GM18907 (cell line): ENCODE measurements around the gene RRP7A.
"Not testable (repeated sequence)": the region's sequence is repeated elsewhere in the genome, so short reads cannot be mapped to it uniquely, and the experiment has no call there.

Experiments
- ATAC-seq: cut with Tn5 transposase; IDR thresholded peaks from one replicate; pipeline ENCODE4 v1.9.1; 2021; ENCODE audit warnings: mild to moderate bottlenecking, moderate library complexity; ENCODE audit not compliant: unreplicated experiment

RRP7A gene

DNA sequence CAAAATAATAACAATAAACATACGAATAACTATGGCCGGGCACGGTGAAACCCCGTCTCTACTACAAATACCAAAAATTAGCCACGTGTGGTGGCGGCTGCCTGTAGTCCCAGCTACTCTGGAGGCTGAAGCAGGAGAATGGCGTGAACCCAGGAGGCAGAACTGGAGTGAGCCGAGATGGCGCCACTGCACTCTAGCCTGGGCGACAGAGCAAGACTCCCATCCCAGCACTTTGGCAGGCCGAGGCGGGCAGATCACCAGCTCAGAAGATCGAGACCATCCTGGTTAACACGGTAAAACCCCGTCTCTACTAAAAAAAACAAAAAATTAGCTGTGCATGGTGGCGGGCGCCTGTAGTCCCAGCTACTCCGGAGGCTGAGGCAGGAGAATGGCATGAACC is 17.0 kb upstream of the RRP7A start:
- ATAC-seq, result not testable (repeated sequence)

DNA sequence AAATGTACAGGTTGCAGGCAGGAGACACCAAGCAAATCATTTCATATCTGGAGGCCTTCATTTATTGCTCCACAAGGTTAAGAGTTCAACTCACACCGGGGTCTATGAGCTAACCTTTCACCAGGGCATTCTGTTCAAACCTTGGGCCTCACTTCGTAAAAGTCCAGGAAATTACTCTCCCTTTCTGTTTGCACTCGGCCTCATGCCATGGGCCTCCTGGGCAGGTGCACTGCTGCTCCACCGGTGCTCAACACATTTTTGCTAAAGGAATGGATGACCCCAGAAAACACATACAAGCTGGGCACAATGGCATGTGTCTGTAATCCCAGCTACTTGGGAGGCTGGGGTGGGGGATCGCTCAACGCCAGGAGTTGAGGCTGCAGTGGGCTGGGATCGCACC is 16.6 kb upstream of the RRP7A start:
- no peak for ATAC-seq

DNA sequence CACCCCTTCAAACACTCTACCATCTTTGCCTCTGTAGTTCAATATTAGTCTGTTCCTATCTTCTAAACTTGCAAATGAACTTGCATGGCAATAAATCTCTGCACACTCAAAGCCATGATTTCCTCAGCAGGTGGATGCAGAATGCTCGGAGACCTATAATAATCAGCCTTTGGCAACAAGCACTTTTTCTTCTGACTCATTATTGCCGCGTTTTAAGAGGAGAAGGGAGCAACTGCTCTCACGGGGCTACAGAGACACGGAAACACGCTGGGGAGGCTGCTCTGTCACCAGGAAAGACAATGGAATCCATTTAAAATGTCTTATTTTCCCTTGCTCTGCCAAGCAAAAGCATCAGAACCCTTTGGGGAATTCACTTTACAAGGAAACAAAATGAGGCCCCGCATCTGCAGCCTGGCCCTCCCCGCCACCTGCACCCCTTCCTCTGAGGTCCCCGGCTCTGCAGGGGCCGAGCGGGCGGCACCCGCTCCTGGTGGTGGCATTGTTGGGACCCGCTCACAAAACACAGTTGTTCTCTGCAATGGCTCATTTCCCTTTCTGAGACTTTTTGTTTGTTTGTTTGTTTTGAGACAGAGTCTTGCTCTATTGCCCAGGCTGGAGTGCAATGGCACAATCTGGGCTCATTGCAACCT is 15.6 kb upstream of the RRP7A start:
- not testable (repeated sequence) for ATAC-seq

DNA sequence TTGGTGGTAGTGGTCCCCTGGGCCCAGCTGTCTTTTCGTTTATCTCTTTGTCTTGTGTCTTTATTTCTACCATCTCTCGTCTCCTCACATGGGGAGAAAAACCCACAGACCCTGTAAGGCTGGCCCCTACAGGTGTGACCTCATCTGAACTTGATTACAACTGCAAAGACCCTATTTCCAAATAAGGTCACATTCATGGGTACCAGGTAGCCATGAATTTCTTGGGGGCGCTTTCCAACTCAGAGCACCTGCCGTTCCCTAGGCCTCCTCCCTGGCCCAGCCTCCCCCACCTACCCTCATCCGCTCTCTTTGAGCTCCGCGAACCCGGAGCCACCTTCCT is 14.0 kb upstream of the RRP7A start:
- no peak for ATAC-seq

DNA sequence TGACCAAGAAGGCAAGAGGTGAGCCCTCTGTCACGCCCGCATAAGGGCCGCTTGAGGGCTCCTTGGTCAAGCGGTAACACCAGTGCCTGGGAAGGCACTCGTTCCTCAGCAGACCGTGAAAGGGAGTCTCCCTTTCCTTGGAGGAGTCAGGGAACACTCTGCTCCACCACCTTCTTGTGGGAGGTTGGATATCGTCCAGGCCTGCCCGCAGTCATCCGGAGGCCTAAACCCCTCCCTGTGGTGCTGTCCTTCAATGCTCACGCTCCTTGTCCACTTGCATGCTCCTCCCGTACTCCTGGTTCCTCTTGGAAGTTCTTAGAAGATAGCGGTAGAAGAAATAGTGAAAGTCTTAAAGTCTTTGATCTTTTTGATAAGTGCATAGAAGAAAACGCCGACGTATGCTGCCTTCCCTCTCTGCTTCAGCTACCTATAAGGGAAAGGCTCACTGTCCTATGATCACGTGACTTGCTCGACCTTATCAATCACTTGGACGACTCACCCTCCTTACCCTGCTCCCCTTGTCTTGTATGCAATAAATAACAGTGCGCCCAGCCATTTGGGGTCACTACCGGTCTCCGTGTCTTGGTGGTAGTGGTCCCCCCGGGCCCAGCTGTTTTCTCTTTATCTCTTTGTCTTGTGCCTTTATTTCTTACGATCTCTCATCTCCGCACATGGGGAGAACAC is 11.9 kb upstream of the RRP7A start:
- ATAC-seq, result not testable (repeated sequence)

DNA sequence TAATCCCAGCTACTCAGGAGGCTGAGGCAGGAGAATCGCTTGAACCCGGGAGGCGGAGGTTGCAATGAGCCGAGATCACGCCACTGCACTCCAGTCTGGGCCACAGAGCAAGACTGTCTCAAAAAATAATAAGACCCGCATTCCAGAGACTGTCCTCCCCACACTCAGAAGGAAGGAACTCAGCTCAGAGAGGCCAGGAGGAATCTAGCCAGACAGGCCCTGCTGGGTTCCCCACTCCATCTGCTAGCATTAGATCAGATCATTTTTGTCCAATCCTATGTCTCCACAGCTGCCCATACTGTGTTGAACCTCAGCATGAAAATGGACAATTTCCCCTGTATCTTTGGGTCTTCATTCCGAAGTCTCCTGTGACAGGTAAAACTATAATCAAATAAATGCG is 9.8 kb upstream of the RRP7A start:
- ATAC-seq, result not testable (repeated sequence)

DNA sequence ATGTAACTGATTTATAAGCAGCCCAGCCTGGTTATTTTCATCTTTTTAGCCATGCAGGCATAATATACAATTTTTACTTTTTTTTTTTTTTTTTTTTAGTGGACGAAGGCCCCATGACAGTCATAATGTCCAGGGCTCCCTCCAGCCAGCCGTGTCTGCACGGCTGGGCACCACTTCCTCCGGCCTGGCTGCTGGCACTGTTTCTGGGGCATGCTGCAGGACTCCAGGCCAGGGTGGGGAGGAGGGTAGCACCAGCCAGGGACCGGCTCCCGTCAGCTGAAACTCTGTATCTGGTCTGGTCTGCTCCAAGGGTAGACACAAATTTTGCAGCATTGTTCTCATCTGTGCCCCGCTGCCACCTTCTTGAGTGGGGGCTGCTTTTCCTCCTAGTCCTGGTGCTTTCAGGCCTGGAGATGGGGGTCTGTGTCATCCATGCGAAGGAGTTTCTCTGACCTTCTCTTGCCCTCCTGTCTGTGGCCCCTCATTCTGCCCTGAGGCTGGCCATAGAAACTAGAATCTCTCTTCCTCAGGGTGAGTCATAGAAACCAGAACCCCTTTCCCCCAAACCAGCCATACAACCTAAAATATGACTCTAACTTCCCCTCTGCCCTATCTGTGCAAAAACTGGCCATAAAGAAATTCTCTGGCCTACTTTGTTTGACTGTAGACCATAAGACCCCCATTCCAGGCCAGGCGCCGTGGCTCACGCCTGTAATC is 9.2 kb upstream of the RRP7A start:
- ATAC-seq, result peak; percentile 67

DNA sequence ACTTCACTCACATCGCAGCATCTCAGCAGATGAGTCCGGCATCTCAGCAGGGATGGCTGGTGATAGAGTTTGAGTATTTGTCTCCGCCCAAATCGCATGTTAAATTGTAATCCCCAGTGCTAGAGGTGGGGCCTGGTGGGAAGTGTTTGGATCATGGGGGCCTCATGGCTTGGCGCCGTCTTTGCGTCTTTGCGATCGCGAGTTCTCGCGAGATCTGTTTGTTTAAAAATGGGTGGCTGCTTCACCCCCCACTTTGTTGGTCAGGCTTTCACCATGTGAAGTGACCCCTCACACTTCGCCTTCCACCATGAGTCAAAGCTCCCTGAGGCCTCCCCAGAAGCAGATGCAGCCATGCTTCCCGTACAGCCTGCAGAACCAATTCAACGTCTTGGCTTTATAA is 3.0 kb upstream of the RRP7A start:
- ATAC-seq, result no peak

DNA sequence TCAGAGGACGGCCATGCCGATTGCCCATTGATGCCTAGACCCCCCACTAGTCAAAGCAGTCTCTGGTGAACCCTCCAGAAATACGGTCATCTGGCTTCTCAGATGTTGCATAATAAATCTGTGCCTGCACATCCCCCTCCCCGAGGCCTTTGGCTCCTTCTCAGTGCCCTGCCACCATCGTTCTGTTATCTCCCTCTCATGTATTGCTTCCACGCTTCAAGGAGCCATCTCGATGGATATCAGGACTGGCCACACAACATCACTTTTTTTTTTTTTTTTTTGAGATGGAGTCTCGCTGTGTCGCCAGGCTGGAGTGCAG is 1.6 kb upstream of the RRP7A start:
- ATAC-seq, result no peak

DNA sequence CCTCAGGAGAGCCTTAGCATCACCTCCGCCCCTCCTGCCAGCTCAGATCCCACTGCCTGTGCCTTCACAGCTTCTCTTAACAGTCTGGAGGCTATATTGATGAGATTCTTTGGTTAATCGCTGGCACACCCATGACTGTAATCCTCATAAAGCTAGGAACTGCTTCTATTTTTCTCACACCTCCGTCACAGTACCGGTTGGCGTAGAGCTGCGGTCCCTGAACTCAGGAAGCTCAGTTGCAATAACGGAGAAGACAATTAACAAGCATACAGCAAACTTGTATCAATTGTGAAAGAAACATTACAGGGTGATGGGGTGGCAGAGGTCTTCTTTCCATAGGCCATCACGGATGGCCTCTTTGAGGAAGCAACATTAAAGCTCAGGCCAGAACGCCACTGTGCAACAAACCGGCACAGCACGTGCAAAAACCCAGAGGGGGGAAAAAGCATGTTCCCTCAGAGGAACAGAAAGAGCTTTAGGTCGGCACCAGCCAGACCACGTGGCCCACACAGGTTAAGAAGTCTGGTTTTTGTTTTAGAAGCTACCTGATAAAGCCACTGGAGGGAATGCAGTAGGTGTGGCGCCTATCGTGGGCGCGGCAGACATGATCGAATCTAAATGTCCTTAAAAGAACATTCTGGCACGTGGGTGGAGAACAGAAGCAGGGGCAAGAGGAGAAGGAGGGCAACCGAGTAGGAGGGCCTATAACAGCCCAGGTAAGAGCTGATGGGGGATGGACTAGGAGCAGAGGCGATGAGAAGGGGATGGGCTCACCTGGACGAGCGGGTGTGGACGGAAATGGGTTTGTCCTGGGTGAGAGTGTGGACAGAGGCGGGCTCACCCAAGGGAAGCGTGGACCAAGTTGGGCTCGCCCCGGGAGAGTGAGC is 715 bp downstream of the RRP7A start:
- peak; percentile 11 for ATAC-seq

DNA sequence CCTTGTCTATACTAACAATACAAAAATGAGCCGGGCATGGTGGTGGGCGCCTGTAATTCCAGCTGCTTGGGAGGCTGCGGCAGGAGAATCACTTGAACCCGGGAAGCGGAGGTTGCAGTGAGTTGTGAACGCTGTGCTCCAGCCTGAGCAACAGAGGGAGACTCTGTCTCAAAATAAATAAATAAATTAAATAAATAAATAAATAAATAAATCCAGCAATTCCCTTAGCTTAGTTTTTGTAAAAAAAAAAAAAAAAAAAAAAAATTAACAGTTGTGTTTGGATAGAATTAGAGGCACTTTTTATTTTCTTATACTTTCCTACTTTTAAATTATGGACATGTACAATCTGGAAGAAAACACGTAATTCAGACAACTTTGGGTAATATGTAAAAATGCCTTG is 2.5 kb downstream of the RRP7A start:
- not testable (repeated sequence) for ATAC-seq

DNA sequence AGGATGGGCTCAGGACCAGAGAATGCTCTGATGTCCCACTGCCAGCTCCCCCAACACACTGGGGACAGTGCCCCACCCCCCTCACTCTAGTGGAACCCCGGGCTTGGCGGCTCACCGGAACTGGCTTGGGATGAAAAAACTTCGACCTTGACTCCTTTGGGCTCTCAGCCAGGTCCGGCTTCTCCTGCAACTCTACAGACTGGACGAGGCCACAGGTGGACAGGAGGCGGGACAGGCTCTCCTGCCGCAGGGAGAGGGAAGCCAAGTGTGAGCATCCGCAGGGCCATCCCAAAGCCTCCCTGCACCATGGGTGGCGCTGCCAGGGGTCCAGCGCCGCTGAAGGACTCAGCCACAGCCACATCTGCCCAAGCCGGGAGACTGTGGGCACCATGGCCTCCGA is 3.7 kb downstream of the RRP7A start:
- ATAC-seq, result no peak

DNA sequence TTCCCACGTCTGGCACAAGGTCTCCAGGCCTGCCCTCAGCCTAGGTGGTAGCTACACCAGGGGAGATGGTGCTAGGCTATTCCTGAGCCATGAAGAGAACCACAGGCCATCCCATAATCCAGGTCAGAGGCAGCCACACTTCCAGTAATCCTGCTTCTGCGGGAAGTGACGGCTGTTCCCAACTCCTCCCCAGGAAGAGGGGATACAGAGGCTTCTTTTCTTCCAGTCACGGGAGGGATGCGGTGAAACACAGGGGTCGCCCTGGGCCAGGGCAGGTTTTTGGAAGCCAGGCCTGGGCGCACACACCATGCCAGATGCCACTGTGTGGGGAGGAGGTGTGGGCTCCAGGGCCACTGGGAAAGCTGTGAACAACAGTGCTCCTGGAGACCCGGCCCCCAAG is 4.3 kb downstream of the RRP7A start:
- ATAC-seq, result not testable (repeated sequence)

DNA sequence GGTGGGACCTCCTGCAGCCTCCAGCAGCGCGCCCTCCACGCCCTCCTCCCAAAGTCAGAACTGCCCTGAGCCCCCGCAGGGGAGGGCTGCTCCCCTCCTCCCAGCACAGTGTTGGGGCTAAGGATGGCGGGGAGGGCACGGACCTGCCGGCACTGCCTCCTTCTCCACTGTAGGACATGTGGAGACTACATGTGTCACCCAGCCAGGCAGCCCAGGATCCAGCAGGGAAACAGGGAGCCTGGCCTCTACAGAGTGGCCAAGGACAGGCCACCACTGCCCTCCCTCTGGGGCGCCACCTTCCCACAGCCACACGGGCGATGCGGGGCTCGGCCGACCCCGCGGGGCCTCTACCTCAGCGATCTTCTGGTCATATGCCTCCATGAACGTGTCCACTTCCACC is 5.3 kb downstream of the RRP7A start:
- ATAC-seq, result not testable (repeated sequence)

DNA sequence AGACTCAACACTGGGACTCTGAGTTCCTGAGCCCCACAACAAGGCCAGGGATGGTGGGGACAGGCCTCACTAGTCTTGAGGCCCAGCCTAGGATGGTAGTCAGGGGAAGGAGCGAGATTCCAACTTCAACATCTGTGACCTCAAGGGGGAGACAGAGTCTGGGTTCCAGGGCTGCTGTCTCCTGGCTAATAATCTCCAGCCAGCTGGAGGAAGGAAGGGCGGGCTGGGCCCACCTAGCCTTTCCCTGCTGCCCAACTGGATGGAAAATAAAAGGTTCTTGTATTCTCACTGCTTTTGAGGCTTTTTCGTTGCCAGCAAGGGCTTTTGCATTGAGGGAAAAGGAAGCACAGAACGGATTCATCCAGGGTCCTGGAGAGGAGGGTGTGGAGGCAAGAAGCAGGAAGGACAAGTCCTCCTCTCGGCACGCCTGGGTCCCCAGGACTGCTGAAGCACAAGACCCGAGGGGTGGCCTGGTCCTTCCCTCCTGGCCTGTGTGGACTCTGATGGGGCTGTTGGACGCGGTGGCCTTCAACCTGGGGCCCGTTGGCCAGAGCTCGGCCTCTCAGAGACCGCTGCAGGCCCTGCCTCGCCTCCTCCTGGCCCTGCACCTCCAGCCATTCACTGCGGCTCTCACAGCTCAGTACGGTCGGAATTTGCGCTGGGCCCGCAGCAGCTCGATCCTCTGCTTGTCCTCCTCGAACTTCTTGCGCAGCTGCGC is 7.2 kb downstream of the RRP7A start:
- ATAC-seq, result not testable (repeated sequence)

DNA sequence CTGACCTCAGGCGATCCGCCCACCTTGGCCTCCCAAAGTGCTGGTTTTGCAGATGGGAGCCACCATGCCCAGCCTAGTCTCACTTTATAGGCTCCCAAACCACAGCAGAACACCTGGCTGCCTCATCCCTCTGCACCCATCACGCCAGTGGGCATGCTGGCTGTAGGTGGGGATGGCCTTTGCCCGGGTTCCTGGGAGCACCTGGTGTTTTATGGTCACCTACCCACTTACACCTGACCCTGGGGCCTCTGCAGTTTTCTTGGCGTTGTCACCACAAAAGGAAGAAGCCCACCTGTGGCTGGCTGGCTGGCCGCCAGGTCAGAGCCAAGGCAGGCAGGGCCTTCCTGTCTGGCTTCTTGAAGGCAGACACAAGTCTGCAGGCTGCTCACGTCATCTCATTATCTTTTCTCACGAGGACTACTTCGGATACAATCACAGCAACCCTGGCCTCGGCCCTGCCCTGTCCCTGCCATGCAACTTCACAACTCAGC is 8.2 kb downstream of the RRP7A start:
- ATAC-seq, result no peak

DNA sequence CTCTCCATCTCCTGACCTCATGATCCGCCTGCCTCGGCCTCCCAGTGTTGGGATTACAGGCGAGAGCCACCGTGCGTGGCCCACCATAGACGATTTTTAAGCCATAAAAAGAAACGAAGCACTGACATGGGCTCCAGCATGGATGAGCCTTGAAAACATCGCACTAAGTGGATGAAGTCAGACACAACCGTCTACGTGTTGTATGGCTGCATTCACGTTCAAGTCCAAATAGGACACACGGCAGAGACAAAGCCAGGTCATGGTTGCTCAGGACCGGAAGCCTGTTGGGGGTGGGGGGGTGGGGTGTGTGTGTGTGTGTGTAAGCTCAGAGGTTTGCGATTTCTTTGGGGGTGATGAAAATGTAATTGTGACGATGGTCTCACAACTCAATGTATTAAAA is 10.0 kb downstream of the RRP7A start:
- ATAC-seq, result no peak

DNA sequence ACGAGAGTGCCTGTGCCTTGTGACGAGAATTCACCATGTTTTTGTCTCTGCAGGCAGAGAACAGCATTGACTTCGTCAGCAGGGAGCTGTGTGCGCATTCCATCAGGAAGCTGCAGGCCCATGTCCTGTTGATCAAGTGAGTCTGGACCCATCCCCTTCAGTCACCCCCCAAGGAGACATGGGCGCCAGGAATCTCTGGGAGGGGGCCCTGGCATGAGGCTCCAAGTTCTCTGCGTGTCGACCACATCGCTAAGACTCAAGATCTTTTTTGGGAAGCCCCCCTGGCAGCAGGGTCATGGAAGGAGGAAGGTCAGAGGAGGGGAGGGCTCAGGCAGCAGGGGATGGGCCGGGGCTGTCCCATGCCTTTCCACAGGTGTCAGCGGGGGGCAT is 10.6 kb downstream of the RRP7A start:
- ATAC-seq, result not testable (repeated sequence)

DNA sequence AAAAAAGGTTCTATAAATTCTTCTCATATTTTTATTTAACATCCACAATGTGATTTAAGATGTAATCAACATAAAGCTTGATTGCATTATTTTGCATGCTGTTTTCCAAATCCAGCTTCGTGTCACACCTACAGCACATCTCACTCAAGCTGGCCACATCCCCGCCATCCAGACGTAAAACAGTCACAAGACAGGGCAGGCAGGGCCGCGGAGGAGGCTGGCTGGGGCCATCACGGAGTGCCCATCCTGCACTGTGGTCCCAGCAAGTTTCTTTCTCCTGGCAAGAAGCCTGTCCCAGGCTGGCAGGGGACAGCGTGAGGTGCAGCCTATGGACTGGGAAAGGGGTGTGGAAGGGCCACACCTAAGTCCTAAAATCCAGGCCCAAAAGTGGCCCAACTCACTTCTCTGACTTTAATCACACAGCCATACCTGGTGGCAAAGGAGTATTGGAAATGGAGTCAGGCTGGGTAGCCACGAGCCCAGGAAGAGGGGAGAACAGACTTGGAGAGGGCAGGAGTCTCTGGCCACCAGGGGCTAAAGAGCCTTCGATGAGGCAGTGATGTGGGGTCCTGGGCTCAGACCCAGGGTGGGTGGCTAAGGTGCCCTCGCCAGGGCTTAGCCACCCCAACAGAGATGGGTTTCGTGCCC is 11.1 kb downstream of the RRP7A start:
- ATAC-seq, result not testable (repeated sequence)

DNA sequence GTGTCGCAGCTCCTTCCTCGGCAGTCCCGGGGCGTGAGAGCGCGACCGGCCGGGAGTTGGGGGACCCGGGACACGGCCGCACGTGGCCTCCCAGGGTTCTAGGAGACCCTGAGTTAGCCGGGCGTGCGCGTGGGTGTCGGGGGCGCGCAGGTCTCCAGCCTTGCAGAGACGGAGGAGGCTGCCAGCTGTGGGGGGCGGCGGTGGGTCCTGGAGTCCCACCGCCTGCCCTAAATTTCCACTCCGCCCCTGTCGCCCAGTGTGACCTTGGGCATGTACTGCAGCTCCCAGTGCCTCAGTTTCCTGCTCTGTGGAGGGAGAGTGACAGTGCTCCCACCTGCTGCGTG is 18.8 kb downstream of the RRP7A start:
- ATAC-seq, result no peak
